Measurements from ENCODE around the gene CELA2A. TPM values are rescaled to one million over a fixed set of nuclear protein-coding genes. Genes with fewer than 3 reads are reported as not detected.
A peak's percentile ranks its signal among the peaks of the same experiment; 100 is the strongest.
"Not testable (repeated sequence)": the region's sequence is repeated elsewhere in the genome, so short reads cannot be mapped to it uniquely, and the experiment has no call there.

The CELA2A gene
- total and polyA plus RNA-seq, 9 of the 15 experiments (the other 6 are each of a cell fraction or from before 2014, with no cell fraction given), result 0.62 TPM; not detected in 8

DNA sequence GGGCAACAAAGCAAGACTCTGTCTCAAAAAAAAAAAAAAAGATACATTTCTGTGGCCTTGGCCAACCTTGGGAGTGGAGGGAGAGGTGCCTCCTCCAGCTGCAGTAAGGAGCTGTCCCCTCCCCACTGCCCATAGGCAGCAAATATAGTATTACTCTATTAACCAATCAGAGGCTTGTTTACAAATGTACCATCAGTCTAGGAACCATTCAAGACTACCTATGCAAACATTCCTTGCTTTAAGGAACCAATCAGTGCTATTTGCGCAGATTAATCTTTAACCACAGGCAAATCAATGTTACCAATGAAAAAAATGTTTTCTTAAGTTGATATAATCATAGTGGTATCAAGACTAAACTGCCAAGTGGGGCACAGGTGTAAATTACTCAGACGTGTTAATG lies 1.1 kb downstream of the CELA2A start (continued):
- no peak for TF ChIP-seq ZNF280B (CRISPR knock-in tag; IDR thresholded peaks at IDR 0.05)
- TF ChIP-seq MBD2 (IDR thresholded peaks at IDR 0.05; ENCODE audit: borderline replicate concordance, low read depth), result 0 out of 2 replicates have a peak, but pooled peaks have one; percentile 29
- TF ChIP-seq TEAD2 (tag; IDR thresholded peaks at IDR 0.05), result peak; percentile 46; the same call in 1 of the 2 replicates
- TF ChIP-seq SNRNP70 (optimal IDR thresholded peaks at IDR 0.05; ENCODE audit: low read depth, low read length), result no peak
- no peak for TF ChIP-seq STAT6 (CRISPR knock-in tag; IDR thresholded peaks at IDR 0.05)
- no peak for TF ChIP-seq POLR2A (conservative IDR thresholded peaks at IDR 0.05)
- 0 out of 4 replicates have a peak, but pooled peaks of 1 of the 2 experiments have one; percentile 25 for TF ChIP-seq RCOR1 (IDR thresholded peaks at IDR 0.05; ENCODE audit: borderline replicate concordance in 1 of 2, low read depth in 2 of 2, low read length in 2 of 2)
- TF ChIP-seq ZBTB8A (IDR thresholded peaks at IDR 0.05; ENCODE audit: partially characterized antibody), result no peak
- TF ChIP-seq, protein P1, sequence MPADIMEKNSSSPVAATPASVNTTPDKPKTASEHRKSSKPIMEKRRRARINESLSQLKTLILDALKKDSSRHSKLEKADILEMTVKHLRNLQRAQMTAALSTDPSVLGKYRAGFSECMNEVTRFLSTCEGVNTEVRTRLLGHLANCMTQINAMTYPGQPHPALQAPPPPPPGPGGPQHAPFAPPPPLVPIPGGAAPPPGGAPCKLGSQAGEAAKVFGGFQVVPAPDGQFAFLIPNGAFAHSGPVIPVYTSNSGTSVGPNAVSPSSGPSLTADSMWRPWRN (IDR thresholded peaks at IDR 0.05; ENCODE audit: low read depth), result no peak
- TF ChIP-seq KDM1A (IDR thresholded peaks at IDR 0.05), result peak; percentile 63 to 82; a peak in 3 of 4 replicates

- H3K27me3 ChIP-seq (ENCODE audit: control insufficient read depth in 2 of 2, insufficient read depth in 2 of 2, low read length in 2 of 2); CTCF ChIA-PET (ENCODE audit: low intra/inter-chr PET ratio); BruUV-seq (replicated peaks); ATAC-seq; H3K27ac ChIP-seq (ENCODE audit: extremely low read depth, low read depth, low read length); H3K4me3 ChIP-seq; H3K36me3 ChIP-seq (ENCODE audit: control insufficient read depth, insufficient read depth, low read length); H2AFZ ChIP-seq (ENCODE audit: low read depth, low read length); intact Hi-C loops (cut with micrococcal nuclease); H3K9ac ChIP-seq (ENCODE audit: insufficient read depth in 1 of 2, low read depth in 2 of 2, low read length in 2 of 2); H3K9me1 ChIP-seq (ENCODE audit: control insufficient read depth, insufficient read depth, low read length); H3K79me2 ChIP-seq (ENCODE audit: control insufficient read depth, insufficient read depth, low read length); H3K9me3 ChIP-seq (replicated peaks; ENCODE audit: control insufficient read depth, insufficient read depth, low read depth, low read length); FAIRE-seq; in situ Hi-C loops (cut with MboI); H4K20me1 ChIP-seq (replicated peaks; ENCODE audit: control insufficient read depth, insufficient read depth, low read length); DNase-seq (ENCODE audit: extremely low read depth in 1 of 4, low spot score in 3 of 4); H3K4me2 ChIP-seq (ENCODE audit: insufficient read depth, low read length): not testable (repeated sequence)
- POLR2A ChIA-PET, result interaction anchor here (0.7 kb wide), 1 partner anchor 894 kb away, joined by 3 read pairs; no protein-coding TSS in a partner anchor
- 35% methylated on average over 4 of the region's 4 CpGs for WGBS (ENCODE audit: insufficient coverage, low coverage, missing lambda C conversion rate)
- H3K4me1 ChIP-seq (replicated peaks in 1 of 2; ENCODE audit: control insufficient read depth in 2 of 2, insufficient read depth in 2 of 2, low read length in 2 of 2), result peaks cover 16 to 19% of the 10 kb centered on the region in 2 experiments
Observed at GRCh38 chr1:15458388-15458787, 1.9 kb downstream of the CELA2A start.

All from K562 (cell line).